GM18520 (cell line): Measurements from ENCODE around the gene NUCB2.

Experiments
- ATAC-seq: cut with Tn5 transposase; IDR thresholded peaks from one replicate; pipeline ENCODE4 v1.9.1; 2021; ENCODE audit not compliant: unreplicated experiment

Gene NUCB2

DNA sequence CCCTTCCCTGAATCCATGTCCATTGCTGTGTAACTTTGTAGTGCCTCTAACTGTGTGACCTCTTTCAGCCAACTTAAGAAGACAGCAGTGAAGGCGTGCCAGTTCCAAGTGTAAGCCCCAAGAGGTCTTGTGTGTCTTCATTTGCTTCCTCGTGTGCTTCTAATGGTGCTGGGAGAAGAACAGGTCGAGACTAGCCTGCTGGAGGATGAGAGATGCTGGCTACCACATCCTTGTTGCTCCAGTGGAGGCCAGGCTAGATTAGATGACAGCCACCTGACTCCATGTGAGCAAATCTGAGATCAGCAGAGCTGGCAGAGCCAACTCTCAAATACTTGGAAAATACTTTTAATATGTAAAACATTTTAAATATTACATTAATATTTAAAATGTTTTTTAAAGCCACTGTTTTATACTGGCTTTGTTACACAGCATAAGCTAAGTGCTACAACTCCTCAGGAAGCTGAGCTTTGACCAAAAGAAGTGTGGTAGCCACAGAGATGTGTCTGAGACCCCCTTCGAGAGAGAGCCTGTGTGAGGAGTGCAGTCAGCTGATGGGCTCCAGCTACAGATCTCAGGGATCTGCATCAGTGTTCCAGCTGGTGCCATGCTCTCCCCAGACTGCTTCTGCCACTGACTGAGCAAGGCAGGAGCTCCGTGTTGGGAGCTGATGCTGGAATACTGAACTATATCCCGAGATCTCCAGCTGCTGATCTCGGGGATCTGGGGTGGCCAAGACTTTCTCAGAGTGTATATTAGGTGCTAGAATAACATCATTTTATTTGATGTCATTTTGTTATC lies 103.0 kb downstream of the NUCB2 start:
- no peak for ATAC-seq

DNA sequence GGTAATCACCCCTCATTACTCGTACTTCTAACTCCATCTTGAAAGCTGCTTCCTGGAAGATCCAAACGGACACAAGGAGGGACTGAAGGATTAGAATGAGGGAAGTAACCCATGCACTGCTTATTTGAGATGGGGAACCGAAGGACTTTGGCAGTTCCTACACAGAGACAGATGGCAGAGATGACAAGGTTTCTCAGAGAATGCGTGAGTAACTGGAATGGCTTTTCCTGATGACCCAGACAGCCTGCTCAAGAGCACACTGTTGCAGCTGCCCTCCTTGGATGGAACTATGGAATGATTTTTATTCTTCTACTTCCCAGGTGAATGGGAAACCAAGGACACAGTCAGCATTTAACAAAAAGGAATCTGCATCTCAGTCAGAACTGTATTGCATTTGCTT lies 104.6 kb downstream of the NUCB2 start:
- ATAC-seq = no peak
